IMR-90 (cell line): ENCODE measurements around the gene PLVAP. TPM values are rescaled to one million over a fixed set of nuclear protein-coding genes. Genes with fewer than 3 reads are reported as not detected.

Source experiments
- ATAC-seq: fragments of 200-7000 bp; cut with Tn5 transposase; 2 replicates; pipeline ENCODE4 v1.9.1; 2020; ENCODE audit warnings: low read depth, mild to moderate bottlenecking, moderate library complexity
- BruUV-seq: library from RNA; stranded (reverse); fragments of 400-500 nt; replicated peaks from 2 replicates; lab custom pipeline; 2021; lab: Mats Ljungman, UMichigan
- CTCF ChIA-PET: fragments of 300-600 bp; formaldehyde crosslinking; extraction: SDS; loops from one replicate; lab custom pipeline; 2021; ENCODE audit warnings: antibody characterized with exemption; lab: Yijun Ruan, JAX
- POLR2A ChIA-PET: fragments of 300-600 bp; sonication (Branson Sonifier 250); formaldehyde crosslinking; loops from one replicate; lab custom pipeline; 2022; ENCODE audit warnings: antibody characterized with exemption; ENCODE audit not compliant: unreplicated experiment; lab: Charles Lee
- DNase-seq: peaks from one replicate; pipeline ENCODE4 v3.0.0; 2013
- H2AFZ ChIP-seq: replicated peaks from 2 replicates; pipeline ENCODE3; 2013; ENCODE audit warnings: low read length, mild to moderate bottlenecking; ENCODE audit not compliant: poor library complexity
- H2AK5ac ChIP-seq: 2 replicates; pipeline ENCODE4 v1.6.1; 2013; ENCODE audit warnings: low read depth, low read length, inconsistent platforms
- H2AK9ac ChIP-seq: replicated peaks from 2 replicates; pipeline ENCODE3; 2013; ENCODE audit warnings: mild to moderate bottlenecking, low read depth, low read length, moderate library complexity; ENCODE audit not compliant: poor library complexity
- H2BK120ac ChIP-seq: 2 replicates; pipeline ENCODE4 v1.6.1; 2013; ENCODE audit warnings: low read depth, low read length, inconsistent platforms
- H2BK15ac ChIP-seq: 3 replicates; pipeline ENCODE4 v1.6.1; 2013; ENCODE audit warnings: low read depth, low read length, inconsistent platforms
- H2BK20ac ChIP-seq: 2 replicates; pipeline ENCODE4 v1.6.1; 2013; ENCODE audit warnings: low read depth, mild to moderate bottlenecking, inconsistent platforms, low read length, moderate library complexity
- H2BK5ac ChIP-seq: 2 replicates; pipeline ENCODE4 v1.6.1; 2013; ENCODE audit warnings: mild to moderate bottlenecking, low read depth, low read length, inconsistent platforms; ENCODE audit not compliant: poor library complexity, severe bottlenecking
- H3K14ac ChIP-seq: replicated peaks from 2 replicates; pipeline ENCODE4 v1.6.1; 2013; ENCODE audit warnings: low read depth, low read length, inconsistent platforms
- H3K18ac ChIP-seq: 2 replicates; pipeline ENCODE4 v1.6.1; 2013; ENCODE audit warnings: low read depth, low read length, control low read depth
- H3K23ac ChIP-seq: 2 replicates; pipeline ENCODE4 v1.6.1; 2013; ENCODE audit warnings: low read depth, low read length, inconsistent platforms
- H3K27ac ChIP-seq: 2 replicates; pipeline ENCODE4 v1.5.1; 2013; ENCODE audit warnings: mild to moderate bottlenecking, control low read depth, low read length; ENCODE audit not compliant: insufficient read depth
- H3K27me3 ChIP-seq: 2 replicates; pipeline ENCODE4 v1.6.1; 2013; ENCODE audit warnings: low read length; ENCODE audit not compliant: control insufficient read depth, insufficient read depth
- H3K36me3 ChIP-seq: 2 replicates; pipeline ENCODE4 v1.6.1; 2013; ENCODE audit warnings: low read length, mixed read lengths; ENCODE audit not compliant: control insufficient read depth, insufficient read depth
- H3K4ac ChIP-seq: 2 replicates; pipeline ENCODE4 v1.6.1; 2013; ENCODE audit warnings: low read depth, low read length, inconsistent platforms
- H3K4me1 ChIP-seq: 2 replicates; pipeline ENCODE4 v1.6.1; 2013; ENCODE audit warnings: low read length, mixed read lengths; ENCODE audit not compliant: control insufficient read depth, insufficient read depth
- H3K4me2 ChIP-seq: 2 replicates; pipeline ENCODE4 v1.6.1; 2013; ENCODE audit warnings: low read depth, mild to moderate bottlenecking, control low read depth, low read length, moderate library complexity
- H3K4me3 ChIP-seq: 2 replicates; pipeline ENCODE4 v1.5.1; 2013; ENCODE audit warnings: low read depth, mild to moderate bottlenecking, control low read depth, low read length, moderate library complexity; ENCODE audit not compliant: insufficient read depth
- H3K56ac ChIP-seq: 2 replicates; pipeline ENCODE4 v1.6.1; 2013; ENCODE audit warnings: low read length, inconsistent platforms; ENCODE audit not compliant: insufficient read depth; ENCODE audit errors: extremely low read depth
- H3K79me1 ChIP-seq, 2 experiments: 2 replicates each; pipeline ENCODE4 v1.6.1; 2013; ENCODE audit warnings: low read length in 2 of 2, inconsistent platforms in 1 of 2, low read depth in 1 of 2
- H3K9ac ChIP-seq: 2 replicates; pipeline ENCODE4 v1.6.1; 2013; ENCODE audit warnings: low read depth, low read length, control low read depth
- H3K9me1 ChIP-seq: 2 replicates; pipeline ENCODE4 v1.6.1; 2013; ENCODE audit warnings: low read length, inconsistent platforms; ENCODE audit not compliant: insufficient read depth
- H3K9me3 ChIP-seq: 2 replicates; pipeline ENCODE4 v1.6.1; 2013; ENCODE audit warnings: low read length; ENCODE audit not compliant: control insufficient read depth, insufficient read depth
- H4K20me1 ChIP-seq: 2 replicates; pipeline ENCODE4 v1.6.1; 2013; ENCODE audit warnings: low read length, inconsistent platforms; ENCODE audit not compliant: insufficient read depth
- H4K5ac ChIP-seq: 2 replicates; pipeline ENCODE4 v1.6.1; 2013; ENCODE audit warnings: mild to moderate bottlenecking, low read depth, low read length, control low read depth
- H4K8ac ChIP-seq, 2 experiments: 2 replicates each; pipeline ENCODE4 v1.6.1; 2013; ENCODE audit warnings: low read depth in 2 of 2, low read length in 2 of 2, control low read depth in 1 of 2, inconsistent platforms in 1 of 2
- H4K91ac ChIP-seq: 2 replicates; pipeline ENCODE4 v1.6.1; 2013; ENCODE audit warnings: low read depth, low read length, inconsistent platforms; ENCODE audit not compliant: insufficient read depth
- BHLHE40 ChIP-seq: fragments of 150-350 bp; IDR thresholded peaks from 2 replicates; pipeline ENCODE4 v1.6.1; 2016; ENCODE audit warnings: mild to moderate bottlenecking, low read depth, low read length
- CEBPB ChIP-seq: IDR thresholded peaks from 2 replicates; pipeline ENCODE4 v1.6.1; 2012; ENCODE audit warnings: low read depth, low read length, improper control_type of control experiment
- CHD1 ChIP-seq: IDR thresholded peaks from 2 replicates; pipeline ENCODE4 v1.6.1; 2012; ENCODE audit warnings: low read depth, low read length, improper control_type of control experiment
- FOS ChIP-seq: fragments of 150-350 bp; IDR thresholded peaks from 2 replicates; pipeline ENCODE4 v1.6.1; 2016; ENCODE audit warnings: low read depth, low read length
- MAFK ChIP-seq: IDR thresholded peaks from 2 replicates; pipeline ENCODE4 v1.6.1; 2012; ENCODE audit warnings: low read depth, low read length, improper control_type of control experiment
- MAZ ChIP-seq: IDR thresholded peaks from 2 replicates; pipeline ENCODE4 v1.6.1; 2012; ENCODE audit warnings: low read depth, mild to moderate bottlenecking, low read length, improper control_type of control experiment, moderate library complexity, borderline replicate concordance
- MXI1 ChIP-seq: IDR thresholded peaks from 2 replicates; pipeline ENCODE4 v1.6.1; 2012; ENCODE audit warnings: low read depth, mild to moderate bottlenecking, low read length, moderate library complexity, borderline replicate concordance
- NFE2L2 ChIP-seq: fragments of 150-350 bp; IDR thresholded peaks from 2 replicates; pipeline ENCODE4 v1.6.1; 2016; ENCODE audit warnings: low read depth, mild to moderate bottlenecking, low read length
- POLR2A ChIP-seq: IDR thresholded peaks from 2 replicates; pipeline ENCODE4 v1.6.1; 2012; ENCODE audit warnings: mild to moderate bottlenecking, low read depth, low read length
- RAD21 ChIP-seq: IDR thresholded peaks from 2 replicates; pipeline ENCODE4 v1.6.1; 2012; ENCODE audit warnings: low read length, improper control_type of control experiment
- RCOR1 ChIP-seq: IDR thresholded peaks from 2 replicates; pipeline ENCODE4 v1.6.1; 2012; ENCODE audit warnings: mild to moderate bottlenecking, low read length, improper control_type of control experiment; ENCODE audit not compliant: insufficient replicate concordance
- RFX5 ChIP-seq: IDR thresholded peaks from 2 replicates; pipeline ENCODE4 v1.8.0; 2012; ENCODE audit warnings: low read depth, mild to moderate bottlenecking, low read length, moderate library complexity
- SMC3 ChIP-seq: fragments of 150-350 bp; IDR thresholded peaks from 2 replicates; pipeline ENCODE4 v1.6.1; 2016; ENCODE audit warnings: low read depth, mild to moderate bottlenecking, antibody characterized with exemption, low read length, moderate library complexity
- USF2 ChIP-seq: fragments of 150-350 bp; IDR thresholded peaks from 2 replicates; pipeline ENCODE4 v1.6.1; 2017; ENCODE audit warnings: mild to moderate bottlenecking, antibody characterized with exemption, low read length, low read depth
- WGBS, 2 experiments: methylation state at CpG; one replicate each; pipeline versions ENCODE4 v1.1.5 to v1.1.7; 2013; ENCODE audit warnings: missing lambda C conversion rate in 2 of 2; ENCODE audit not compliant: insufficient read length in 1 of 2; ENCODE audit errors: extremely low coverage in 2 of 2; 5-methylcytosine and 5-hydroxymethylcytosine counted together
- dilution Hi-C: fragments of 300-500 bp; cut with HindIII; formaldehyde crosslinking; loops from one replicate; pipeline ENCODE4 v1.14.3; 2018; ENCODE audit warnings: low sequenced_read_pairs; ENCODE audit not compliant: unreplicated experiment
- in situ Hi-C: fragments of 300-500 bp; cut with MboI; formaldehyde crosslinking; loops from 3 replicates; pipeline ENCODE4 v1.14.3; 2019; ENCODE audit warnings: low sequenced_read_pairs, inconsistent platforms, mixed read lengths
- intact Hi-C: fragments of 100-400 bp; cut with micrococcal nuclease; formaldehyde crosslinking; loops from 2 replicates; pipeline ENCODE4 v1.10.0; 2022
- polyA plus RNA-seq, 3 experiments: library from polyadenylated mRNA; depleted of rRNA; stranded (reverse); fragments of >200 nt; gene quantifications; 2 replicates each; pipeline ENCODE4 v1.2.3, GENCODE V29; 2012; ENCODE audit warnings: low replicate concordance in 1 of 3
- total RNA-seq: library from RNA; depleted of rRNA; stranded (reverse); fragments of >200 nt; gene quantifications from 2 replicates; pipeline ENCODE4 v1.2.3, GENCODE V29; 2012
- TF ChIP-seq, protein P1 (sequence below): fragments of 150-350 bp; IDR thresholded peaks from 2 replicates; pipeline ENCODE4 v1.6.1; 2016; ENCODE audit warnings: low read depth, mild to moderate bottlenecking, low read length, moderate library complexity, borderline replicate concordance
- TF ChIP-seq, protein P2 (sequence below): conservative IDR thresholded peaks from 2 replicates; pipeline ENCODE4 v1.5.1; 2012; ENCODE audit warnings: mild to moderate bottlenecking, low read depth, low read length, improper control_type of control experiment

PLVAP gene
- total and polyA plus RNA-seq, 2 of the 4 experiments (the other 2 are of a cell fraction) = not detected

DNA sequence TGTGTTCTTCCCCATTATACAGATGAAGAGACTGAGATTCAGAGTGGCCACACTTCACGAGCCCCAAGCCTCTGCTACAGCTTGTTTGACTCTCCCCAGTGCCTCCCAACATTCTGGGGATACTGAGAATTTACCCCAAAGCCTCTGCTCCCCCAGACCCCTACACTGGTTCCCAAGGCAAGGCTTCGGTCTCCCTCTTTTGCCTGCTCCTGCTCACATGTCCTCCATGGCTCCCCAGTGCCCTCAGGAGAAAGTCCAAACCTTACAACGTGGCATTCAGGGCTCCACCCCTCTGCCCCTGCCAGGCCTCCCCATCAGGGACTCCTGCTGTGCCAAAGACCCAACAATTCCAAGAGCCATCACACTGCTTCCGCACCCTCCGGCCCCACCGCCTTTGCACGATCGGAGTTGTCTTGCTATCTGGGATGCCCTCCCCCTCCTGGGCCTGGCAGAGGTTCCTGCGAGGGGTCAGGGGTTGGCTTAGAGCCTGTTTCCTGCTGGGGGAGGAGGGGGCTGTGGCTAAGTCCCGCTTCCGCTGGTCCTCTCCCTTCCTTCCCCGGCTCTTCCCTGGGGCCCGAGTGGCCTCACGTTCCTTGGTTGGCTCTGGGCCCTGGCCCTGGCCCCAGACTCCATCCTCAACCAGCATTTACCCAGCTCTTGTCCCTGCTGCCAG, 24.4 kb downstream of the PLVAP start:
- Histone ChIP-seq H4K20me1 (no peaks in the 10 kb centered on the region; the same call in 1 of the 2 replicates), H3K18ac (no peak overlapping the region), H3K14ac (no peak overlapping the region), H3K9me3 (no peaks in the 10 kb centered on the region), H3K23ac (no peak overlapping the region), H3K9me1 (no peaks in the 10 kb centered on the region), H3K4me3 (no peak overlapping the region), H2BK120ac (no peak overlapping the region), H3K79me1 (no peaks in the 10 kb centered on the region), H3K36me3 (no peaks in the 10 kb centered on the region), H2BK20ac (no peak overlapping the region), H4K5ac (no peak overlapping the region), H3K4ac (no peak overlapping the region), H4K91ac (no peak overlapping the region), H2AK5ac (no peak overlapping the region), H3K27me3 (peaks cover 8% of the 10 kb centered on the region; the same call in 1 of the 2 replicates), H2BK15ac (no peak overlapping the region), H3K9ac (no peak overlapping the region), H3K4me2 (no peak overlapping the region), H3K4me1 (0 out of 2 replicates have a peak, but pooled peaks cover 2% of the 10 kb centered on the region), H2AK9ac (no peak overlapping the region), H3K27ac (no peak overlapping the region), H2BK5ac (no peak overlapping the region), H4K8ac (no peak overlapping the region), H2AFZ (peak overlapping the region; percentile 34), H3K56ac (no peak overlapping the region)
- DNase-seq (no peak), ATAC-seq (no peak)
- dilution Hi-C loops = no loop called here
- TF ChIP-seq FOS (no peak), MXI1 (no peak), SMC3 (no peak), CEBPB (no peak), RAD21 (no peak), CHD1 (no peak), MAFK (no peak), POLR2A (no peak), NFE2L2 (no peak), USF2 (no peak), RCOR1 (no peak), MAZ (no peak), BHLHE40 (no peak), RFX5 (no peak)
- TF ChIP-seq, protein P1, sequence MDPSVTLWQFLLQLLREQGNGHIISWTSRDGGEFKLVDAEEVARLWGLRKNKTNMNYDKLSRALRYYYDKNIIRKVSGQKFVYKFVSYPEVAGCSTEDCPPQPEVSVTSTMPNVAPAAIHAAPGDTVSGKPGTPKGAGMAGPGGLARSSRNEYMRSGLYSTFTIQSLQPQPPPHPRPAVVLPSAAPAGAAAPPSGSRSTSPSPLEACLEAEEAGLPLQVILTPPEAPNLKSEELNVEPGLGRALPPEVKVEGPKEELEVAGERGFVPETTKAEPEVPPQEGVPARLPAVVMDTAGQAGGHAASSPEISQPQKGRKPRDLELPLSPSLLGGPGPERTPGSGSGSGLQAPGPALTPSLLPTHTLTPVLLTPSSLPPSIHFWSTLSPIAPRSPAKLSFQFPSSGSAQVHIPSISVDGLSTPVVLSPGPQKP = no peak
- TF ChIP-seq, protein P2, sequence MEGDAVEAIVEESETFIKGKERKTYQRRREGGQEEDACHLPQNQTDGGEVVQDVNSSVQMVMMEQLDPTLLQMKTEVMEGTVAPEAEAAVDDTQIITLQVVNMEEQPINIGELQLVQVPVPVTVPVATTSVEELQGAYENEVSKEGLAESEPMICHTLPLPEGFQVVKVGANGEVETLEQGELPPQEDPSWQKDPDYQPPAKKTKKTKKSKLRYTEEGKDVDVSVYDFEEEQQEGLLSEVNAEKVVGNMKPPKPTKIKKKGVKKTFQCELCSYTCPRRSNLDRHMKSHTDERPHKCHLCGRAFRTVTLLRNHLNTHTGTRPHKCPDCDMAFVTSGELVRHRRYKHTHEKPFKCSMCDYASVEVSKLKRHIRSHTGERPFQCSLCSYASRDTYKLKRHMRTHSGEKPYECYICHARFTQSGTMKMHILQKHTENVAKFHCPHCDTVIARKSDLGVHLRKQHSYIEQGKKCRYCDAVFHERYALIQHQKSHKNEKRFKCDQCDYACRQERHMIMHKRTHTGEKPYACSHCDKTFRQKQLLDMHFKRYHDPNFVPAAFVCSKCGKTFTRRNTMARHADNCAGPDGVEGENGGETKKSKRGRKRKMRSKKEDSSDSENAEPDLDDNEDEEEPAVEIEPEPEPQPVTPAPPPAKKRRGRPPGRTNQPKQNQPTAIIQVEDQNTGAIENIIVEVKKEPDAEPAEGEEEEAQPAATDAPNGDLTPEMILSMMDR = no peak
- no TSS peak for BruUV-seq
- intact Hi-C loops = no loop called here
- CTCF ChIA-PET = no interaction called here
- POLR2A ChIA-PET = no interaction called here
- 74% methylated on average over 2 of the region's 14 CpGs; no CpG with 5 or more reads in 1 of the 2 experiments for WGBS, 2 experiments
- in situ Hi-C loops = no loop called here
